LNCaP clone FGC (cell line): ENCODE measurements around the gene PTPN21.
A peak's percentile ranks its signal among the peaks of the same experiment; 100 is the strongest.

Source experiments
- DNase-seq: peaks from one replicate; pipeline ENCODE4 v3.0.0-alpha.2; 2011; ENCODE audit warnings: low read depth
- H3K4me3 ChIP-seq: 2 replicates; pipeline ENCODE4 v1.5.1; 2011; ENCODE audit warnings: mild to moderate bottlenecking, low read depth, low read length, control low read depth
- TF ChIP-seq, protein P1 (sequence below): IDR thresholded peaks from 2 replicates; pipeline ENCODE4 v1.5.1; 2012; ENCODE audit warnings: mild to moderate bottlenecking; ENCODE audit not compliant: control insufficient read depth, insufficient read depth; ENCODE audit errors: extremely low read depth

PTPN21 gene

DNA sequence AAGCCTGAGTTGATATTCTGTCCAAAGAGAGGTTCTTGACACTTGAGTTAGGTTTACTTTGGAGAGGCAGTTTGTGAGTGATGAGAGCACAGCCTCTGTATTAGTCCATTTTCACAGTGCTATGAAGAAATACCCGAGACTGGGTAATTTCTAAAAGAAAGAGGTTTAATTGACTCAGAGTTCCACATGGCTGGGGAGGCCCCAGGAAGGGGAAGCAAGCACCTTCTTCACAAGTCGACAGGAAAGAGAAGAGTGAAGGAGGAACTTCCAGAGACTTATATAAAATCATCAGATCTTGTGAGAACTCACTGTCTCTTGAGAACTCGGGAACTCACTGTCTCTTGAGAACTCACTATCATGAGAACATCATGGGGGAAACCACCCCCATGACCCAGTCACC lies 13.4 kb upstream of the PTPN21 start:
- H3K4me3 ChIP-seq = no peak overlapping the region
- DNase-seq = no peak
- TF ChIP-seq, protein P1, sequence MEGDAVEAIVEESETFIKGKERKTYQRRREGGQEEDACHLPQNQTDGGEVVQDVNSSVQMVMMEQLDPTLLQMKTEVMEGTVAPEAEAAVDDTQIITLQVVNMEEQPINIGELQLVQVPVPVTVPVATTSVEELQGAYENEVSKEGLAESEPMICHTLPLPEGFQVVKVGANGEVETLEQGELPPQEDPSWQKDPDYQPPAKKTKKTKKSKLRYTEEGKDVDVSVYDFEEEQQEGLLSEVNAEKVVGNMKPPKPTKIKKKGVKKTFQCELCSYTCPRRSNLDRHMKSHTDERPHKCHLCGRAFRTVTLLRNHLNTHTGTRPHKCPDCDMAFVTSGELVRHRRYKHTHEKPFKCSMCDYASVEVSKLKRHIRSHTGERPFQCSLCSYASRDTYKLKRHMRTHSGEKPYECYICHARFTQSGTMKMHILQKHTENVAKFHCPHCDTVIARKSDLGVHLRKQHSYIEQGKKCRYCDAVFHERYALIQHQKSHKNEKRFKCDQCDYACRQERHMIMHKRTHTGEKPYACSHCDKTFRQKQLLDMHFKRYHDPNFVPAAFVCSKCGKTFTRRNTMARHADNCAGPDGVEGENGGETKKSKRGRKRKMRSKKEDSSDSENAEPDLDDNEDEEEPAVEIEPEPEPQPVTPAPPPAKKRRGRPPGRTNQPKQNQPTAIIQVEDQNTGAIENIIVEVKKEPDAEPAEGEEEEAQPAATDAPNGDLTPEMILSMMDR = no peak

DNA sequence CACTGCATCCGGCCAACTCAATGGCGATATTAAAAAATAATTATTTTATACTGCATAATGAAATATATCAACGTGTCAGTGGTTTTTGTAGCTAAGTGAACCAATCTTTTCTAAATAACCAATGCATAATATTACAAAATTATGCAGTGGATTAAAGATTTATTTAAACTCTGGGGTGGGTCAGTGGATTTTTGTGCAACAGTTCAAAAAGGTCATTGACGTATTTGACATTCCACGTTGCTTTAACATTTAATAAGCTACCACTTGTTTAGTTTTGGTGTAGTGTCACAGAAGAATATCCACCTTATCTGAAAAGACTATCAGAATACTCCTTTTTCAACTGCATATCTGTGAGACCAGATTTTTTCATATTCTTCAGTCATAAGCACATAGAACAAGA lies 10.6 kb upstream of the PTPN21 start:
- TF ChIP-seq, protein P1 = no peak
- DNase-seq = no peak
- H3K4me3 ChIP-seq = no peak overlapping the region

DNA sequence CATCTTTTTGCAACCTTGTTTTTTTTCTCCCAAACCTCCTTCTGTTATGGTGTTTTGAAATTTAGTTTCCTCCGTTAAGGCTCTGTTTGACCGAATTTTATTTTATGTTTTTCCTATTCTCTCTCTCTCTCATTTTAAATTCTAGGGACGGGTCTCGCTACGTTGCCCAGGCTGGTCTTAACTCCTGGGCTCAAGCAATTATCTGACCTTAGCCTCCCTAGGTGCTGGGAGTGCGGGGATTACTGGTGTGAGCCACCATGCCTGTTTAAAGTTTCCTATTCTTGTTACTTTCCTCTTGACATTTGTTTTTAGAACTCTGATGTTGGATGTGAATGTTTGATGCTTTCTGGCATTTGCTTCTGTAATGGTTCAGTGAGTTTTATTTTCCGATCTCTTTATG lies 9.0 kb upstream of the PTPN21 start:
- TF ChIP-seq, protein P1 = no peak
- no peak for DNase-seq
- peak overlapping the region; percentile 82 for H3K4me3 ChIP-seq

DNA sequence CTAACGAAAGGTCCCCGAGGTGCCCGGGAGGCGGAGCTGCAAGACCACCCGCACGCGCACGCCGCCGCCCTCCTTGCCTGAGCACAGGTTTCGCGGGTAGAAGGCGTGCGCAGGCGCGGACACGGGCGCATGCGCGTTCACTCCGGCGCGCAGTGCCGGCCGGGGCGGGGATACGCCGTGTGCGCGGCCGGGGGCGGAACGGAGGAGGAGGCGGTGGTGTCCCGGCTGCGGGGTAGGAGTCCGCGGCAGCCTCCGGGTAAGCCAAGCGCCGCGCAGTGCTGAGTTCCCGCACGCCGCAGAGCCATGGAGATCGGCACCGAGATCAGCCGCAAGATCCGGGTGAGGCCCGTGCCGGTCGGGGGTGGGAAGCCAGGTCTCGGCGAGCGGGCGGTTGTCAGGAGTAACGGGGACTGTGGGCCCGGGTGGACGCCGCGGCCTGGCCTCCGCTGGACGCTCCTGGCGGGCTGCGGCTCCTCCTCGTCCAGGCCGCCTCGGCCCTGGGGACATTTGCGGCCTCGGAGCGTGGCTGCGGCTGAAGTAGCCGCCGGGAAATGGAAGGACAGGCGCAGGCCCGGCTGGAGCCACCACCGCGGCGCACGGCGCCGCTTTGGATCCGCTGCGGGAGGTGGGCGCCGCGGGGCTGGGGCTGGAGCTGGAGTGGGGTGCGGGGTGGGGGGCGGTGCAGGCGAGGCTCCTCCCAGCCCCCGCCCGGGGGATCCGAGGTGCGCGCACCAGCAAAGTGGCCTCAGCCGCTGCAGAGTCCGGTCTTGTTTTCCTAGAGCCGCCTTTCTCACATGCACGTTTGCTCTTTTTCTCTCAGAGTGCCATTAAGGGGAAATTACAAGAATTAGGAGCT lies 8.3 kb upstream of the PTPN21 start, which contains the start of gene ZC3H14:
Gene ZC3H14, plus strand, starts transcription at position 207 of the 856 bp plus-strand sequence. Its CDS starts 97 bp downstream, at position 304.
- DNase-seq = peak; percentile 48
- TF ChIP-seq, protein P1 = no peak
- H3K4me3 ChIP-seq = peak within 1 kb of the TSS; percentile 82

DNA sequence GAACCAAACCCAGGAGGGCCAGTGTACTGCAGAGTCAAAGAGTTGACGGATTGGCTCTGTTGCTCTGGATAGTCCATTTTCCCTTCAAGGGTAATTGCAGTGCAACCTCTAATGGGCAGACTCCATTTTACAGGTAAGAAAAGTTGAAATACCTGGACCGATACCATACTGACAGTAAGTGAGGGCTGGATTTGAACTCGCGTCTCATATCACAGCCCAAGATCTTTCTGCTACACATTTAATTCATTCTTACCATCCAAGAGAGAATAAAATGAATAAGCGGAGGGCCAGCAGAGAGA lies 7.7 kb upstream of the PTPN21 start:
- TF ChIP-seq, protein P1 = no peak
- DNase-seq = no peak
- H3K4me3 ChIP-seq = peak overlapping the region; percentile 82

DNA sequence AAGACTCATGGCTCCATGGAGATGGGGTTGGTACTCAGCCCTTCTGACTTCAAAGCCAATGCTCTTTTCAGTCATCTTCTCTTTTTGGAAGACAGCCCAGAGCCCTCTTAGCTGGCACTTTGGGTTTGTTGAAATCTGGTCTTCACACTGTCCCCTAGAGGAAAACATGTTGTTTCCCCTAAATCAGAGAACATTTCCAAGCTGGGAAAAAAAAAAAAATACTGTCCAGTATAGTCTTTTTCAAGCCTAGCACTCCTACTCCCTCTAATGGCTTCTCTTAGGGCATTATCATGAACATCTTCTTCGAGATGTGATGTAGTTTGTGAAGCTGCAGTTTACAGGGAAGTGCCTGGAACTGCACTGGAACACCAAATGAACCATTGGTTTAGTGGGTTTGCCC lies 5.0 kb upstream of the PTPN21 start:
- H3K4me3 ChIP-seq = no peak overlapping the region
- no peak for DNase-seq
- TF ChIP-seq, protein P1 = peak; percentile 56

DNA sequence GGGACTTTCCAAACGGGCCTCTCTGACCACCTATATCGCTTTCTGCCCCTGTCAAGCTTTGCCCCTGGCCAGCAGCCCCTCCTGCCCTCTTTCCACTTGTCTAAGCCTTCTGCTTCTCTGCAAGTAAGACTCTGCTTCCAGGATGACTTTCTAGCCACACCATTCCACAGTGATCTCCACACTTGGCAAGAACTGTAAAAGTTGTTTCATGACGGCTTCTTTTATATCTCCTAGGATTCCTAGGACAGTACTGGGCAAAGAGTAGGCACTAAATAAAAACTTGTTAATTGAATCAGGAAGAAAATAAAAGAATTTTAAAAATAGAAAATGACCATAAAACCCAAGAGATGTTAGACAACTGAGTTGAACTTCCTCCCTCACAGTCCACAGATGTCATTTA lies 1.8 kb upstream of the PTPN21 start:
- no peak for DNase-seq
- H3K4me3 ChIP-seq = no peak overlapping the region
- TF ChIP-seq, protein P1 = no peak
